ENCODE measurements around the gene TBX10. TPM values are rescaled to one million over a fixed set of nuclear protein-coding genes. Genes with fewer than 3 reads are reported as not detected.
"Not testable (repeated sequence)": the region's sequence is repeated elsewhere in the genome, so short reads cannot be mapped to it uniquely, and the experiment has no call there.

Gene TBX10
- total RNA-seq, 1 experiment from 2014 or later, result not detected

DNA sequence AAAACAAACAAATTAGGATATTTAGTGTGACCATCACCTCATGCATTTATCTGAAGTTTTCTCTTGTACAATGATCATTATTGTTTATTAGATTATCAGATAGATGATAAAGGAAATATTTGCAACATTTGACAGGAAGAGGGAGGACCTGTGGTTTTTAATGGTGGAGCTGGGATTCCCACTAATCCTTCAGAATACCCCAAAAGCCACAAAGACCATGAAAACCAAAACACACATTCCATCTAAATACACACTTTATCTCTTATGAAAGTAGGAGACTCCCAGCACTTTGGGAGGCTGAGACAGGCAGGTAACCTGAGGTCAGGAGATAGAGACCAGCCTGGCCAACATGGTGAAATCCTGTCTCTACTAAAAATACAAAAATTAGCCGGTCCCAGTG, 40.4 kb downstream of the TBX10 start:
- Histone ChIP-seq H4K8ac (replicated peaks; ENCODE audit: insufficient read length, low read depth, low read length) (no peak overlapping the region), H3K4ac (ENCODE audit: low read depth, low read length) (no peak overlapping the region), H3T11ph (ENCODE audit: low read length) (no peak overlapping the region), H3K23ac (ENCODE audit: insufficient read length, low read depth, low read length) (no peak overlapping the region), H2BK5ac (ENCODE audit: insufficient read length, low read length) (no peak overlapping the region), H2AFZ (ENCODE audit: low read length) (no peak overlapping the region), H2BK120ac (ENCODE audit: low read depth, low read length, poor library complexity, severe bottlenecking) (no peak overlapping the region), H2BK12ac (ENCODE audit: insufficient read length, low read depth, low read length) (no peak overlapping the region), H3K56ac (ENCODE audit: insufficient read length, low read depth, low read length) (no peak overlapping the region), H3K14ac (ENCODE audit: insufficient read depth, low read length) (no peak overlapping the region), H4K91ac (ENCODE audit: insufficient read length, low read depth, low read length) (no peak overlapping the region), H4K20me1 (ENCODE audit: control insufficient read depth, insufficient read depth, insufficient read length) (no peaks in the 10 kb centered on the region), H4K5ac (ENCODE audit: insufficient read length, low read depth, low read length) (no peak overlapping the region), H3K27me3 (ENCODE audit: insufficient read depth, low read length) (no peaks in the 10 kb centered on the region), H2BK15ac (ENCODE audit: low read depth, low read length) (no peak overlapping the region), H3K79me2 (ENCODE audit: insufficient read depth, low read length) (no peaks in the 10 kb centered on the region), H3K79me1 (ENCODE audit: insufficient read depth, low read depth, low read length, poor library complexity, severe bottlenecking) (no peaks in the 10 kb centered on the region), H3K18ac (ENCODE audit: insufficient read length, low read depth, low read length) (no peak overlapping the region), H3K23me2 (ENCODE audit: insufficient read length, low read depth, low read length, poor library complexity, severe bottlenecking) (no peaks in the 10 kb centered on the region), H2AK5ac (ENCODE audit: insufficient read length, low read length) (no peak overlapping the region), H3K9me3 (ENCODE audit: control insufficient read depth, low read depth, low read length) (no peaks in the 10 kb centered on the region), H3K27ac (ENCODE audit: insufficient read length, low read depth, low read length) (no peak overlapping the region), H2BK20ac (ENCODE audit: low read depth, low read length, poor library complexity, severe bottlenecking) (no peak overlapping the region), H3K4me2 (ENCODE audit: insufficient read depth, insufficient read length, low read length) (no peak overlapping the region), H3K4me1 (ENCODE audit: insufficient read depth, low read length) (no peaks in the 10 kb centered on the region), H3K9ac (ENCODE audit: extremely low read depth, insufficient read length, low read length) (no peak overlapping the region)
- Mint-ChIP-seq H3K27ac (no peak overlapping the region), H3K36me3 (ENCODE audit: insufficient read depth in 1 of 3, low read depth in 3 of 3) (peaks cover 2 to 20% (median 3%) of the 10 kb centered on the region in 3 experiments; a peak in 4 of 7 replicates), H3K4me3 (no peak overlapping the region), H3K9me3 (peaks cover 25 to 30% of the 10 kb centered on the region in 2 experiments), H3K4me1 (peaks cover 10 to 18% of the 10 kb centered on the region in 2 experiments), H3K27me3 (ENCODE audit: low read depth) (peaks cover 6% of the 10 kb centered on the region)
- no peak for DNase-seq
- TF ChIP-seq, protein P1, sequence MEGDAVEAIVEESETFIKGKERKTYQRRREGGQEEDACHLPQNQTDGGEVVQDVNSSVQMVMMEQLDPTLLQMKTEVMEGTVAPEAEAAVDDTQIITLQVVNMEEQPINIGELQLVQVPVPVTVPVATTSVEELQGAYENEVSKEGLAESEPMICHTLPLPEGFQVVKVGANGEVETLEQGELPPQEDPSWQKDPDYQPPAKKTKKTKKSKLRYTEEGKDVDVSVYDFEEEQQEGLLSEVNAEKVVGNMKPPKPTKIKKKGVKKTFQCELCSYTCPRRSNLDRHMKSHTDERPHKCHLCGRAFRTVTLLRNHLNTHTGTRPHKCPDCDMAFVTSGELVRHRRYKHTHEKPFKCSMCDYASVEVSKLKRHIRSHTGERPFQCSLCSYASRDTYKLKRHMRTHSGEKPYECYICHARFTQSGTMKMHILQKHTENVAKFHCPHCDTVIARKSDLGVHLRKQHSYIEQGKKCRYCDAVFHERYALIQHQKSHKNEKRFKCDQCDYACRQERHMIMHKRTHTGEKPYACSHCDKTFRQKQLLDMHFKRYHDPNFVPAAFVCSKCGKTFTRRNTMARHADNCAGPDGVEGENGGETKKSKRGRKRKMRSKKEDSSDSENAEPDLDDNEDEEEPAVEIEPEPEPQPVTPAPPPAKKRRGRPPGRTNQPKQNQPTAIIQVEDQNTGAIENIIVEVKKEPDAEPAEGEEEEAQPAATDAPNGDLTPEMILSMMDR (conservative IDR thresholded peaks at IDR 0.05), result no peak
- no CpG with 5 or more reads among the region's 1 CpG for WGBS (ENCODE audit: extremely low coverage, insufficient read length, low lambda C conversion rate)

DNA sequence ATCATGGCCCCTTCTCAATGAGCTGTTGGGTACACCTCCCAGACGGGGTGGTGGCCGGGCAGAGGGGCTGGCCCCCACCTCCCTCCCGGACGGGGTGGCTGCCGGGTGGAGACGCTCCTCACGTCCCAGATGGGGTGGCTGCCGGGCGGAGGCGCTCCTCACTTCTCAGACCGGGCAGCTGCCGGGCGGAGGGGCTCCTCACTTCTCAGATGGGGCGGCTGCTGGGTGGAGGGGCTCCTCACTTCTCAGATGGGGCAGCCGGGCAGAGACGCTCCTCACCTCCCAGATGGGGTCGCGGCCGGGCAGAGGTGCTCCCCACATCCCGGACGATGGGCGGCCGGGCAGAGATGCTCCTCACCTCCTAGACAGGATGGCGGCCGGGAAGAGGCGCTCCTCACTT, 41.6 kb downstream of the TBX10 start:
- not testable (repeated sequence) for H4K5ac ChIP-seq (ENCODE audit: insufficient read length, low read depth, low read length); H2BK5ac ChIP-seq (ENCODE audit: insufficient read length, low read length); H2BK12ac ChIP-seq (ENCODE audit: insufficient read length, low read depth, low read length); H3K4me3 Mint-ChIP-seq; H3K18ac ChIP-seq (ENCODE audit: insufficient read length, low read depth, low read length); H2BK120ac ChIP-seq (ENCODE audit: low read depth, low read length, poor library complexity, severe bottlenecking); H3K56ac ChIP-seq (ENCODE audit: insufficient read length, low read depth, low read length); H3K4me1 ChIP-seq (ENCODE audit: insufficient read depth, low read length); H3K4ac ChIP-seq (ENCODE audit: low read depth, low read length); H3T11ph ChIP-seq (ENCODE audit: low read length); H2AK5ac ChIP-seq (ENCODE audit: insufficient read length, low read length); H3K79me2 ChIP-seq (ENCODE audit: insufficient read depth, low read length); H3K27me3 Mint-ChIP-seq (ENCODE audit: low read depth); DNase-seq; H3K79me1 ChIP-seq (ENCODE audit: insufficient read depth, low read depth, low read length, poor library complexity, severe bottlenecking); H4K91ac ChIP-seq (ENCODE audit: insufficient read length, low read depth, low read length); H2BK20ac ChIP-seq (ENCODE audit: low read depth, low read length, poor library complexity, severe bottlenecking); H3K14ac ChIP-seq (ENCODE audit: insufficient read depth, low read length); H4K8ac ChIP-seq (replicated peaks; ENCODE audit: insufficient read length, low read depth, low read length); H3K27ac ChIP-seq (ENCODE audit: insufficient read length, low read depth, low read length); H3K27me3 ChIP-seq (ENCODE audit: insufficient read depth, low read length); H3K4me2 ChIP-seq (ENCODE audit: insufficient read depth, insufficient read length, low read length); H2AFZ ChIP-seq (ENCODE audit: low read length); H2BK15ac ChIP-seq (ENCODE audit: low read depth, low read length); H4K20me1 ChIP-seq (ENCODE audit: control insufficient read depth, insufficient read depth, insufficient read length); H3K27ac Mint-ChIP-seq; H3K9me3 ChIP-seq (ENCODE audit: control insufficient read depth, low read depth, low read length); H3K9ac ChIP-seq (ENCODE audit: extremely low read depth, insufficient read length, low read length); H3K23me2 ChIP-seq (ENCODE audit: insufficient read length, low read depth, low read length, poor library complexity, severe bottlenecking); H3K23ac ChIP-seq (ENCODE audit: insufficient read length, low read depth, low read length)
- H3K36me3 Mint-ChIP-seq (ENCODE audit: insufficient read depth in 1 of 3, low read depth in 3 of 3), result peaks cover 2 to 20% (median 3%) of the 10 kb centered on the region in 3 experiments; a peak in 4 of 7 replicates
- peaks cover 15 to 23% of the 10 kb centered on the region in 2 experiments for H3K4me1 Mint-ChIP-seq
- H3K9me3 Mint-ChIP-seq, result peaks cover 23 to 29% of the 10 kb centered on the region in 2 experiments
- WGBS (ENCODE audit: extremely low coverage, insufficient read length, low lambda C conversion rate), result no CpG with 5 or more reads among the region's 26 CpGs

All from H9 (cell line).